K562 (cell line): Measurements from ENCODE around the gene ZNF324B. TPM values are rescaled to one million over a fixed set of nuclear protein-coding genes. Genes with fewer than 3 reads are reported as not detected.
"Not testable (repeated sequence)": the region's sequence is repeated elsewhere in the genome, so short reads cannot be mapped to it uniquely, and the experiment has no call there.

Source experiments
- ATAC-seq: fragments of 200-7000 bp; cut with Tn5 transposase; 3 replicates; pipeline ENCODE4 v1.9.1; 2020; ENCODE audit warnings: moderate library complexity
- BruUV-seq: library from RNA; stranded (reverse); fragments of 400-500 nt; replicated peaks from 2 replicates; lab custom pipeline; 2021; lab: Mats Ljungman, UMichigan
- CTCF ChIA-PET: fragments of 300-600 bp; formaldehyde crosslinking; extraction: SDS; loops from one replicate; lab custom pipeline; 2021; ENCODE audit warnings: low intra/inter-chr PET ratio; lab: Yijun Ruan, JAX
- POLR2A ChIA-PET: fragments of 300-600, 350-650 bp; sonication (Branson Sonifier 250); formaldehyde crosslinking; extraction: SDS; loops from one replicate; lab custom pipeline; 2021; ENCODE audit warnings: antibody characterized with exemption, inconsistent platforms; lab: Yijun Ruan, JAX
- DNase-seq, 4 experiments: peaks; one replicate each; pipeline versions ENCODE4 v3.0.0 to v3.0.0-alpha.2; 2011 to 2018; ENCODE audit warnings: low spot score in 3 of 4, mixed read lengths in 3 of 4; ENCODE audit errors: extremely low read depth in 1 of 4
- FAIRE-seq: peaks from 2 replicates; lab custom pipeline; 2011; peaks lifted over from hg19 to GRCh38; lab: Jason Lieb, UNC
- H2AFZ ChIP-seq: 2 replicates; pipeline ENCODE4 v1.6.0; 2011; ENCODE audit warnings: low read depth, low read length, control low read depth, inconsistent platforms
- H3K27ac ChIP-seq: fragments of 200-600 bp; 3 replicates; pipeline ENCODE4 v1.8.0; 2011; ENCODE audit warnings: low read depth, mild to moderate bottlenecking, control low read depth, inconsistent platforms, low read length, moderate library complexity, mixed read lengths; ENCODE audit errors: extremely low read depth
- H3K27me3 ChIP-seq, 2 experiments: fragments of 300-600 bp in 1 of 2; 2 replicates in 1 of 2; 3 replicates in 1 of 2; pipeline versions ENCODE4 v1.6.0 to v1.8.0; 2011; ENCODE audit warnings: inconsistent platforms in 2 of 2, low read length in 2 of 2, mild to moderate bottlenecking in 1 of 2, mixed read lengths in 1 of 2, moderate library complexity in 1 of 2; ENCODE audit not compliant: control insufficient read depth in 2 of 2, insufficient read depth in 2 of 2
- H3K36me3 ChIP-seq: fragments of 300-600 bp; 3 replicates; pipeline ENCODE4 v1.8.0; 2011; ENCODE audit warnings: mild to moderate bottlenecking, low read length, inconsistent platforms; ENCODE audit not compliant: control insufficient read depth, insufficient read depth
- H3K4me1 ChIP-seq, 2 experiments: fragments of 200-600 bp in 1 of 2; replicated peaks in 1 of 2; 2 replicates in 1 of 2; 3 replicates in 1 of 2; pipeline versions ENCODE4 v1.5.1 to v1.8.0; 2011; ENCODE audit warnings: inconsistent platforms in 2 of 2, low read length in 2 of 2, mild to moderate bottlenecking in 1 of 2, mixed read lengths in 1 of 2, moderate library complexity in 1 of 2; ENCODE audit not compliant: control insufficient read depth in 2 of 2, insufficient read depth in 2 of 2
- H3K4me2 ChIP-seq: 2 replicates; pipeline ENCODE4 v1.6.1; 2011; ENCODE audit warnings: low read length, control low read depth, inconsistent platforms, mixed read lengths; ENCODE audit not compliant: insufficient read depth
- H3K4me3 ChIP-seq: fragments of 200-600 bp; sonication (generic), shearing (Covaris generic); 2 replicates; pipeline ENCODE4 v1.5.1; 2016; ENCODE audit warnings: control low read depth, inconsistent platforms
- H3K79me2 ChIP-seq: fragments of 200-600 bp; 3 replicates; pipeline ENCODE4 v1.8.0; 2011; ENCODE audit warnings: low read length, inconsistent platforms; ENCODE audit not compliant: control insufficient read depth, insufficient read depth
- H3K9ac ChIP-seq, 2 experiments: 2 replicates each; pipeline versions ENCODE4 v1.6.0 to v1.6.1; 2011; ENCODE audit warnings: low read depth in 2 of 2, low read length in 2 of 2, control low read depth in 1 of 2, inconsistent platforms in 1 of 2, mild to moderate bottlenecking in 1 of 2, mixed read lengths in 1 of 2; ENCODE audit not compliant: insufficient read depth in 1 of 2
- H3K9me1 ChIP-seq: one replicate; pipeline ENCODE4 v1.6.0; 2011; ENCODE audit warnings: inconsistent platforms, mild to moderate bottlenecking, low read length, moderate library complexity; ENCODE audit not compliant: control insufficient read depth, insufficient read depth
- H3K9me3 ChIP-seq: replicated peaks from 2 replicates; pipeline ENCODE4 v1.5.1; 2011; ENCODE audit warnings: low read depth, low read length, inconsistent platforms; ENCODE audit not compliant: control insufficient read depth, insufficient read depth
- H4K20me1 ChIP-seq: replicated peaks from 2 replicates; pipeline ENCODE4 v1.6.1; 2011; ENCODE audit warnings: low read length, inconsistent platforms, mixed read lengths; ENCODE audit not compliant: control insufficient read depth, insufficient read depth
- CEBPZ ChIP-seq: fragments of 150-350 bp; IDR thresholded peaks from 2 replicates; pipeline ENCODE4 v1.6.1; 2014; ENCODE audit warnings: low read depth, mild to moderate bottlenecking, low read length, borderline replicate concordance
- TRIM28 ChIP-seq: fragments of 450-650 bp; IDR thresholded peaks from 2 replicates; pipeline ENCODE4 v1.6.1; 2017
- ZFP36 ChIP-seq: fragments of 150-350 bp; IDR thresholded peaks from 2 replicates; pipeline ENCODE4 v1.6.1; 2018; ENCODE audit warnings: low read length, low read depth; ENCODE audit not compliant: partially characterized antibody
- ZNF431 ChIP-seq: sonication (generic); formaldehyde crosslinking; IDR thresholded peaks from 2 replicates; pipeline ENCODE4 v1.8.0; 2022; ENCODE audit warnings: mild to moderate bottlenecking, missing genetic modification reagents
- WGBS: fragments of 100-300 bp; shearing (Covaris generic); methylation state at CpG from one replicate; pipeline ENCODE4 v1.1.6; 2016; ENCODE audit warnings: low coverage, mixed read lengths; ENCODE audit not compliant: insufficient coverage; ENCODE audit errors: missing lambda C conversion rate; 5-methylcytosine and 5-hydroxymethylcytosine counted together
- in situ Hi-C: fragments of 300-500 bp; cut with MboI; formaldehyde crosslinking; loops from 4 replicates; pipeline ENCODE4 v1.15.0; 2018; ENCODE audit warnings: inconsistent platforms, mixed read lengths
- intact Hi-C: fragments of 100-400 bp; cut with micrococcal nuclease; formaldehyde crosslinking; loops from 2 replicates; pipeline ENCODE4 v1.14.2; 2022
- polyA plus RNA-seq, 8 experiments: library from polyadenylated mRNA; depleted of rRNA in 4 of 8; stranded (reverse) in 5 of 8; unstranded in 3 of 8; fragments of >200 nt; fragmentation: Nextera tagmentation in 2 of 8; fragmentation: Illumina TruSeq in 1 of 8; extraction: Ambion mirVana in 2 of 8; extraction: Trizol in 1 of 8; gene quantifications; 2 replicates each; pipeline versions ENCODE4 v1.2.1 to v1.2.3, GENCODE V29; 2011 to 2014; ENCODE audit warnings: inconsistent platforms in 1 of 8, missing spikeins in 1 of 8
- total RNA-seq, 7 experiments: library from RNA; depleted of rRNA in 6 of 7; stranded (reverse); fragments of >200 nt in 6 of 7; fragmentation: Illumina TruSeq in 2 of 7; extraction: Trizol in 2 of 7; gene quantifications; 2 replicates each; pipeline versions ENCODE4 v1.2.1 to v1.2.3, GENCODE V29; 2011 to 2021; ENCODE audit warnings: low replicate concordance in 1 of 7

ZNF324B gene
- total and polyA plus RNA-seq, 9 of the 15 experiments (the other 6 are each of a cell fraction or from before 2014, with no cell fraction given), result 0.20 to 13.5 (median 5.7) TPM

- TF ChIP-seq CEBPZ (peak; percentile 81), TRIM28 (peak; percentile 94)
These were observed 2.6 kb upstream of the ZNF324B start (continued) for GRCh38 chr19:58448860-58449259.

- H3K27ac ChIP-seq, H3K4me3 ChIP-seq, H3K4me2 ChIP-seq, H3K79me2 ChIP-seq, intact Hi-C loops, H3K27me3 ChIP-seq, in situ Hi-C loops, ATAC-seq, BruUV-seq, H4K20me1 ChIP-seq, H3K9me1 ChIP-seq, H2AFZ ChIP-seq, DNase-seq, H3K9ac ChIP-seq, FAIRE-seq: not testable (repeated sequence)
- peaks cover 11% of the 10 kb centered on the region; the same call in 1 of the 3 replicates for H3K36me3 ChIP-seq
- TF ChIP-seq ZNF431 (CRISPR knock-in tag), result 0 out of 2 replicates have a peak, but pooled peaks have one; percentile 52
- TF ChIP-seq ZFP36, result peak; percentile 39
- ChIA-PET POLR2A (interaction anchor here (0.8 kb wide), 1 partner anchor 13 kb away, joined by 3 read pairs; no protein-coding TSS in a partner anchor), CTCF (interaction anchor here (0.7 kb wide), 1 partner anchor 224 kb away, joined by 4 read pairs; no protein-coding TSS in a partner anchor)
- 2% methylated on average over 5 of the region's 5 CpGs for WGBS
- H3K4me1 ChIP-seq, result peaks cover 4 to 15% of the 10 kb centered on the region in 2 experiments; a peak in 4 of 5 replicates
- H3K9me3 ChIP-seq, result peaks cover 15% of the 10 kb centered on the region
These were observed 1.4 kb upstream of the ZNF324B start for GRCh38 chr19:58449980-58450379.
